ENCODE results near the gene CASQ1.

Gene CASQ1

DNA sequence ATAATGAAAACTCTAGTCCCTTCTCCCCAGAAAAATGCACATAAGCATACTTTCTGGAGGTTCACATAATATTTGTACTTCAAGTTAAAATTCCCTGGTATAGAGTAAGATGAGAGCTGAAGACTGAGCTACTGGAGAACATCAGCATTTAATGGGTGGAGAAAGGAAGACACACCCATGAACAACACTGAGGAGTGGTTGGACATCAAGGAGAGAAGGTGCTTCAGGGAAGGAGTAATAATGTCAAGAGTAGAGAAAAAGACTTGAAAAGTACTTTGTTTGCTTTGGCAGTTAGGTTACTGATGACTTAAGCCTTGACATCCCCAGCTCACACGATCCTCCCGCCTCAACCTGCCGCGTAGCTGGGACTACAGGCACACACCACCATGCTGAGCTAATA is 36.7 kb downstream of the CASQ1 start:
- DNase-seq (ENCODE audit: low read depth): no peak

DNA sequence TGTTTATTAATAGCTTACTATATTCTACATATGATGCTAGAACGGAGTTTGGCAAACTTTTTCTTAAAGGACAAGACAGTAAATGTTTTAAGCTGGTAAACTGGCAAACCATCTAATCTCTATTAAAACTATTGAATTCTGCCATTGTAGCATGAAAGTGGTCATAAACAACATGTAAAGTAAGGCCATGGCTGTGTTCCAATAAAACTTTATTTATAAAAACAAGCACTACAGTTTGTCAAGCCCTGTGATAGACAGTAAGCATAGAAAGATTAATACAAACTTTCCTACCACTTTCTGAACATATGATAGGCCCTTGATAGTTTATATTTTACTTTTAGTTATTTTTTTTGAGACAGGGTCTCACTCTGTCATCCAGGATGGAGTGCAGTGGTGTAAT is 37.2 kb downstream of the CASQ1 start:
- no peak for DNase-seq (ENCODE audit: low read depth)

DNA sequence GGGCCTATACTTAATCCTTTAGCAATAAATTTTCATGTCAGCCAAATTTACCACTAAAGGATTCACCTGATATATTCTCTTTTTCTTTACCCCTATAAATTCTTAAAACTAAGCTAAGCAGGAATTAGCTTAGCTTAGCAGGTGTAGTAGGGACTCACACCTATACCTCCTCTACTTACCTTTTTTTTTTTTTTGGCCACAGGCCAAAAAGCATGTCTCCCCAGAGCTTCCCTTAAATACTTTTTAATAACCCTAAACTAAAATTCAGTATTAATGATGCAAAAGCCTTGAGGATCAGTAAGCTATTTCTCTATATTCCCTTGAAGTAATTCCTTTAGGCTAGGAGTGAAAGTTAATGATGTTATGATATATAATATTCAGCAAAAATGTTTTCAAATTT is 38.1 kb downstream of the CASQ1 start:
- DNase-seq (ENCODE audit: low read depth): no peak

DNA sequence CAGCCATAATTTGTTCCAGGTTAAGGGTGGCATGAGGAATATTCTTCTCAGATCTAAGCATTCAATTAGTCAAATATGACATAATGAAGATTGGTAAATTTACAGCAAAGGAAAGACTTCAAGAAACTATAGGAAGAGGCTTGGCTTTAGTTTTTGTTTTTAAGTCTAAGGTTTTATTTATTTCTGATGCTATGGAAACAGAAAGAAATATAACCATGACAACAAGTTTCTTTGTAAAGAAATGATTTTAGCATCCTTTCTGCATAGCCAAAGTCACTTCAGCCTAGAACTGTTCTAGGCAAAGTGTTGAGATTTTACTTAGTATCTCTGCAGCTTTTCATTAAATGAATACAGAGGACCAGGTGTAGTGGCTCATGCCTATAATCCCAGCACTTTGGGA is 42.5 kb downstream of the CASQ1 start:
- no peak for DNase-seq (ENCODE audit: low read depth)

- DNase-seq (ENCODE audit: low read depth): no peak
Observed at GRCh38 chr1:160236806-160237205, 46.4 kb downstream of the CASQ1 start.

DNA sequence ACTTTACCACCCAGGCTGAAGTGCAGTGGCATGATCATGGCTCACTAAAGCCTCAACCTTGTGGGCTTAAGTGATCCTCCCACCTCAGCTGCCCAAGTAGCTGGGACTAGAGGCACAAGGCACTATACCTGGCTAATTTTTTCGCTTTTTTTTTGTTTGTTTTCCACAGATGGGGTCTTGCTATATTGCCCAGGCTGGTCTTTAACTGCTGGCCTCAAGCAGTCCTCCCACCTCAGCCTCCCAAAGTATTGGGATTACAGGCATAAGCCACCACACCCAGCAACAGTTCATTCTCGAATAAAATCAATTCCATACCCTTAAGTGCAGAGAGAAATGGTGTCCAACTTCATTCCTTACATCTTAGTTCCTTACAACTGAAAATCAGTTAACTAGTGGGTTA is 47.2 kb downstream of the CASQ1 start:
- DNase-seq (ENCODE audit: low read depth): no peak

GRCh38 chr1:160238408-160238807 is 48.0 kb downstream of the CASQ1 start:
- no peak for DNase-seq (ENCODE audit: low read depth)

DNA sequence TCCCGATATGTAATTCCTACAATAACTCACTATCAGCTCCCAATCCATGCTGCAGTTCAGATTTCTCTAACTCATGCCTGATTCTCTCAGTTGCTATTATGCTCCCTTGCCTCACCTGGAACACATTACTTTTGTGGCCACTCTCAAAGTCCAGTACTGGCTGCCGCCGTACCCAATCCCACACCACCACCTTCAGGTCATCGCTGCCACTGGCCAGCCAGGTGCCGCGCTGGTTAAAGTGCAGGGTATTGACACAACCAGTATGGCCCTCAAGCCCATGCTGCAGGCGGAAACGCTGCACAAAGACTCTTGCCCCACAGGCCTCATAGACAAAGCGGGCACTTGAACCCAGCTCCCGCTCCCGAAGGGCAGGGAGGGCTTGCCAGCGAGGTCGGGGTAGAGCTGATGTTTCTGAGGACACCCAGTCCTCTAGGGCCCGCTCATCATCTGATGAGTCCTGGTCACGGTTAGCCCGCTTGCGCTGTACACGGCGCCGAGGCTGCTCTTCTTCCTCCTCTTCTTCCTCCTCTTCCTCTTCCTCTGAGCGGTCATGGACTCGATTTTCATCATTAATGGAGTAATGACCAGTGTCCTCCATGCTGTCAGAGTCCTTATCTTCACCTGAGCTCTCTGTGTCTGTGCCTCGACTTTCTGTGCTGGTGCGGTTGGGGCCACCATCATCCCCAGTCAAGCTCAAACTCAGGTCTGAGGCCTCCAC is 49.4 kb downstream of the CASQ1 start:
- DNase-seq (ENCODE audit: low read depth): no peak

- no peak for DNase-seq (ENCODE audit: low read depth)
Observed at GRCh38 chr1:160243767-160244166, 53.4 kb downstream of the CASQ1 start.

GRCh38 chr1:160244209-160244608 is 53.8 kb downstream of the CASQ1 start:
- DNase-seq (ENCODE audit: low read depth): no peak

DNA sequence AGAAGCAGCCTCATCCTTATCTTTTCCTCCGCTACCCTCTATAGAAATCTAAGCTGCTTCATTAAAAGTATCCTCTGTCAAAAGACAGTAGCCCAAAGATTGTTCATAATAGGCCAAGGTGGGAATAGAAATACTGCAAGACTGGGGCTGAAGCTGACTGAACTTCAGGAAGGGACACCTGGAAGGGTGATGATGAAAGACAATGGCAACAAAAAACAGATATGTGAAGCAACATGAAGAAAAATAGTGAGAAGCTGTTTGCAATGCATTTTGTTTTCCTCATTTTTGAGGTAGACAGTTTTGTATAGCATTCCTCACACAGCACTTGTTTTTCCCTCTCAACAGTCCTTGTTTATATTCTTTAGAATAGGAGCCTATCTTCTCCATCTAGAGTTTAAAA is 55.1 kb downstream of the CASQ1 start:
- no peak for DNase-seq (ENCODE audit: low read depth)

- DNase-seq (ENCODE audit: low read depth): no peak
Observed at GRCh38 chr1:160247053-160247452, 56.7 kb downstream of the CASQ1 start.

DNA sequence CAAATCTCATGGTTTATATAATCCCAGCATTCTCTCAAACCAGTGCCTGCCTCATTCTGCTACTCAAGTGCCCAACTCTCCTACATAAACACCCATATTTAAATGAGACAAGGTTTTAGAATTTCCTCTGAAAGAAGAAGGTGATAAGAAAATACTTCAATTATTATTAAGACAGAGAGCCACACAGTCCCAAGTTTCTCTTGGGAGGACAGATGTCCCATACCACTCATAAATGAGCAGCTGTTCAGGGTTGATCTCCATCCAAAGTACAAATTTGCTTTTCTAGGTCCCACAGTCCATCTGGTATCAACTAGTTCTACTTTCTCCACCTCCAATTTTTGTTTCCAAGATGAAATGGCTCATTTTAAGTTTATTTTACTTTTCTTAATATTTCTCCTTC is 60.6 kb downstream of the CASQ1 start:
- DNase-seq (ENCODE audit: low read depth): no peak

Data from stimulated activated CD4-positive, alpha-beta T cell treated with anti-CD3 and anti-CD28 coated beads, Interleukin-2, amount 100 ng/mL, for 4 hours (primary cell).